Measurements from ENCODE around the gene VGLL2.

Gene VGLL2

GRCh38 chr6:117309069-117309468 is 43.7 kb downstream of the VGLL2 start:
- no peak overlapping the region for H3K4me3 ChIP-seq
- H3K27ac ChIP-seq = no peak overlapping the region

GRCh38 chr6:117309611-117310010 is 44.3 kb downstream of the VGLL2 start:
- Histone ChIP-seq H3K27ac (no peak overlapping the region), H3K4me3 (no peak overlapping the region)

- H3K4me3 ChIP-seq = no peak overlapping the region
- no peak overlapping the region for H3K27ac ChIP-seq
Observed at GRCh38 chr6:117311310-117311709, 46.0 kb downstream of the VGLL2 start.

GRCh38 chr6:117311726-117312125 is 46.4 kb downstream of the VGLL2 start:
- H3K27ac ChIP-seq = no peak overlapping the region
- H3K4me3 ChIP-seq = no peak overlapping the region

- Histone ChIP-seq H3K27ac (no peak overlapping the region), H3K4me3 (no peak overlapping the region)
Observed at GRCh38 chr6:117317261-117317660, 51.9 kb downstream of the VGLL2 start.
